CD14-positive monocyte (primary cell): ENCODE data around the gene TEKT2. TPM values are rescaled to one million over a fixed set of nuclear protein-coding genes. Genes with fewer than 3 reads are reported as not detected.

Experiments
- DNase-seq, 3 donors: peaks; one replicate each; pipeline ENCODE4 v3.0.0-alpha.2; 2011 to 2022
- H2AFZ ChIP-seq: 2 replicates; pipeline ENCODE4 v1.6.0; 2012; ENCODE audit warnings: mild to moderate bottlenecking, low read depth, low read length, inconsistent platforms; ENCODE audit not compliant: insufficient read depth, poor library complexity, severe bottlenecking
- H3K27ac ChIP-seq, 2 donors: 1 replicate in 1 of 2; 2 replicates in 1 of 2; pipeline ENCODE4 v1.5.1; 2012 to 2013; ENCODE audit warnings: low read length in 2 of 2, control low read depth in 1 of 2, inconsistent platforms in 1 of 2, low read depth in 1 of 2, mild to moderate bottlenecking in 1 of 2
- H3K27me3 ChIP-seq, 2 donors: one replicate each; pipeline versions ENCODE4 v1.6.0 to v1.6.1; 2011 to 2013; ENCODE audit warnings: low read length in 2 of 2; ENCODE audit not compliant: control insufficient read depth in 2 of 2, insufficient read depth in 2 of 2
- H3K36me3 ChIP-seq, 2 donors: replicated peaks in 1 of 2; 1 replicate in 1 of 2; 2 replicates in 1 of 2; pipeline versions ENCODE4 v1.5.1 to v1.6.1; 2012 to 2013; ENCODE audit warnings: low read length in 2 of 2, control low read depth in 1 of 2, inconsistent platforms in 1 of 2, mild to moderate bottlenecking in 1 of 2; ENCODE audit not compliant: insufficient read depth in 2 of 2, control insufficient read depth in 1 of 2
- H3K4me1 ChIP-seq, 2 donors: 1 replicate in 1 of 2; 2 replicates in 1 of 2; pipeline versions ENCODE4 v1.5.1 to v1.6.1; 2012 to 2013; ENCODE audit warnings: low read length in 2 of 2, control low read depth in 1 of 2, inconsistent platforms in 1 of 2, mild to moderate bottlenecking in 1 of 2, moderate library complexity in 1 of 2; ENCODE audit not compliant: insufficient read depth in 2 of 2, control insufficient read depth in 1 of 2
- H3K4me2 ChIP-seq: replicated peaks from 2 replicates; pipeline ENCODE3; 2012; ENCODE audit warnings: low read length, moderate library complexity, mild to moderate bottlenecking; ENCODE audit not compliant: poor library complexity, severe bottlenecking; ENCODE audit errors: extremely low read depth
- H3K4me3 ChIP-seq, 3 experiments: fragments of 200-600 bp in 1 of 3; sonication (generic) in 1 of 3; replicated peaks in 1 of 3; 1 replicate in 2 of 3; 2 replicates in 1 of 3; pipeline ENCODE4 v1.5.1; 2011 to 2013; ENCODE audit warnings: low read length in 3 of 3, mild to moderate bottlenecking in 3 of 3, control low read depth in 2 of 3, low read depth in 2 of 3, inconsistent platforms in 1 of 3, moderate library complexity in 1 of 3
- H3K79me2 ChIP-seq: 2 replicates; pipeline ENCODE4 v1.6.0; 2012; ENCODE audit warnings: mild to moderate bottlenecking, control low read depth, inconsistent platforms, low read length, moderate library complexity; ENCODE audit not compliant: insufficient read depth
- H3K9ac ChIP-seq: 2 replicates; pipeline ENCODE4 v1.6.0; 2017; ENCODE audit warnings: low read length, mild to moderate bottlenecking; ENCODE audit not compliant: insufficient read depth, poor library complexity, severe bottlenecking
- H3K9me3 ChIP-seq, 2 donors: replicated peaks in 1 of 2; 1 replicate in 1 of 2; 2 replicates in 1 of 2; pipeline versions ENCODE4 v1.5.1 to v1.6.1; 2012 to 2013; ENCODE audit warnings: low read length in 2 of 2, control low read depth in 1 of 2; ENCODE audit not compliant: control insufficient read depth in 1 of 2, insufficient read depth in 1 of 2
- H4K20me1 ChIP-seq: 2 replicates; pipeline ENCODE4 v1.6.0; 2012; ENCODE audit warnings: mild to moderate bottlenecking, low read length, control low read depth, moderate library complexity; ENCODE audit not compliant: insufficient read depth
- H3K27ac Mint-ChIP-seq, 7 donors: one replicate each; pipeline ENCODE4 v1.8.0; 2020; ENCODE audit warnings: mild to moderate bottlenecking in 7 of 7, mixed read lengths in 7 of 7, moderate library complexity in 6 of 7, inconsistent platforms in 2 of 7
- H3K27me3 Mint-ChIP-seq, 3 donors: one replicate each; pipeline ENCODE4 v1.8.0; 2021 to 2022; ENCODE audit warnings: low read depth in 3 of 3, mild to moderate bottlenecking in 3 of 3, mixed read lengths in 3 of 3, moderate library complexity in 3 of 3, inconsistent platforms in 1 of 3
- H3K36me3 Mint-ChIP-seq, 2 donors: one replicate each; pipeline ENCODE4 v1.8.0; 2020; ENCODE audit warnings: mixed read lengths in 2 of 2, inconsistent platforms in 1 of 2, mild to moderate bottlenecking in 1 of 2
- H3K4me1 Mint-ChIP-seq: one replicate; pipeline ENCODE4 v1.8.0; 2020; ENCODE audit warnings: mild to moderate bottlenecking, mixed read lengths
- H3K4me3 Mint-ChIP-seq, 2 donors: one replicate each; pipeline ENCODE4 v1.8.0; 2020; ENCODE audit warnings: mild to moderate bottlenecking in 2 of 2, mixed read lengths in 2 of 2, moderate library complexity in 1 of 2
- H3K9me3 Mint-ChIP-seq, 7 donors: one replicate each; pipeline ENCODE4 v1.8.0; 2020 to 2022; ENCODE audit warnings: mixed read lengths in 7 of 7, mild to moderate bottlenecking in 6 of 7, moderate library complexity in 6 of 7, inconsistent platforms in 2 of 7
- CTCF ChIP-seq: fragments of 200-600 bp; IDR thresholded peaks from one replicate; pipeline ENCODE4 v1.8.0; 2022; ENCODE audit warnings: antibody characterized with exemption, mild to moderate bottlenecking
- WGBS: methylation state at CpG from one replicate; pipeline ENCODE4 v1.1.5; 2013; ENCODE audit warnings: missing lambda C conversion rate; ENCODE audit not compliant: insufficient coverage; 5-methylcytosine and 5-hydroxymethylcytosine counted together
- intact Hi-C, 2 donors: fragments of 100-400 bp; cut with micrococcal nuclease; formaldehyde crosslinking; loops; one replicate each; pipeline versions ENCODE4 v1.15.0 to v1.15.1; 2023
- polyA plus RNA-seq, 3 donors: library from polyadenylated mRNA; depleted of rRNA in 1 of 3; unstranded in 2 of 3; stranded (reverse) in 1 of 3; fragments of 300-500 nt in 2 of 3; fragments of >200 nt in 1 of 3; fragmentation: Illumina TruSeq in 2 of 3; gene quantifications; 1 replicate in 2 of 3; 2 replicates in 1 of 3; pipeline ENCODE4 v1.2.3, GENCODE V29; 2012 to 2021

TEKT2 gene
- polyA plus RNA-seq, 3 donors: 0.23 TPM; not detected in 2

DNA sequence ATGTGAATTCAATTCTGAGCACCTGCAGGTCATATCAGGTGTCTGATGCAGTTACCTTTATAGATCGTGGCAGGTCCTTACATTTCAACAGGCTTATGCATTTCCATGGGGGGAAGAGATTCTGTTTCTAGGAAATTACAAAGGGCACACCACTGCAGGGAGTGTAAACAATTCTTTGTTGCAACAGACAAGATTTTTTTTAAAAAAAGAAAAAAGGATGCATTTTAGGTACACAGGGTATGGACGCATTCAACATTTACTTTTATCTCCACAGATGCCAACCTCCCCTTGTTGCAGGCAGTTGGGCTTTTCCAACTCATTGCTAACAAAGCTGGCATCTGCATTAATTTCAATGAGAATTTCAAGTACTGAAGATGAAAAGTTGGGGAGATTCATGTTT, 13.5 kb upstream of the TEKT2 start:
- Histone ChIP-seq H3K4me1 (peaks cover 11 to 16% of the 10 kb centered on the region in 2 donors), H3K79me2 (no peaks in the 10 kb centered on the region), H3K9ac (no peak overlapping the region), H3K9me3 (no peaks in the 10 kb centered on the region), H4K20me1 (no peaks in the 10 kb centered on the region), H3K27me3 (no peaks in the 10 kb centered on the region), H3K36me3 (peaks cover 0 to 4% of the 10 kb centered on the region in 2 donors), H3K27ac (no peak overlapping the region), H3K4me2 (no peak overlapping the region), H3K4me3 (no peak overlapping the region), H2AFZ (no peak overlapping the region)
- Mint-ChIP-seq H3K4me1 (peaks cover 17% of the 10 kb centered on the region), H3K27me3 (peaks cover 0 to 2% (median 0%) of the 10 kb centered on the region in 3 donors), H3K36me3 (peaks cover 5 to 8% of the 10 kb centered on the region in 2 donors), H3K4me3 (no peak overlapping the region), H3K27ac (no peak overlapping the region), H3K9me3 (peaks cover 0 to 6% (median 4%) of the 10 kb centered on the region in 7 donors)
- DNase-seq: no peak
- TF ChIP-seq CTCF: no peak
- no CpG with 5 or more reads among the region's 2 CpGs for WGBS
- intact Hi-C loops: no loop called here

- Histone ChIP-seq H3K9ac (no peak overlapping the region), H3K4me1 (peaks cover 15 to 23% of the 10 kb centered on the region in 2 donors), H3K27me3 (no peaks in the 10 kb centered on the region), H3K4me2 (no peak overlapping the region), H3K27ac (peak overlapping the region in 1 of 2 donors; percentile 31), H3K79me2 (no peaks in the 10 kb centered on the region), H3K36me3 (no peaks in the 10 kb centered on the region), H3K4me3 (no peak overlapping the region), H2AFZ (no peak overlapping the region), H4K20me1 (no peaks in the 10 kb centered on the region), H3K9me3 (no peaks in the 10 kb centered on the region)
- no peak for DNase-seq
- intact Hi-C loops: no loop called here
- no CpG with 5 or more reads among the region's 4 CpGs for WGBS
- H3K4me3 Mint-ChIP-seq: no peak overlapping the region
- H3K4me1 Mint-ChIP-seq: peaks cover 26% of the 10 kb centered on the region
- H3K27ac Mint-ChIP-seq: no peak overlapping the region
- no peak for TF ChIP-seq CTCF
- H3K9me3 Mint-ChIP-seq: peaks cover 0 to 3% (median 0%) of the 10 kb centered on the region in 7 donors
- H3K36me3 Mint-ChIP-seq: no peaks in the 10 kb centered on the region
- peaks cover 0 to 8% (median 3%) of the 10 kb centered on the region in 3 donors for H3K27me3 Mint-ChIP-seq
These were observed 6.8 kb upstream of the TEKT2 start for GRCh38 chr1:36076979-36077573.
